Measurements from ENCODE around the gene GTPBP1.

GRCh38 chr22:38770257-38770949, 64.7 kb downstream of the GTPBP1 start:
- TF ChIP-seq POLR2A (IDR thresholded peaks at IDR 0.05; ENCODE audit: low read depth, low read length) = no peak
- no peak for TF ChIP-seq EZH2 (IDR thresholded peaks at IDR 0.05; ENCODE audit: borderline replicate concordance, low read depth, low read length, severe bottlenecking)
- TF ChIP-seq CTCF (IDR thresholded peaks at IDR 0.05; ENCODE audit: extremely low read depth in 1 of 2, insufficient read depth in 1 of 2, low read depth in 1 of 2, low read length in 2 of 2) = no peak
